MM.1S (cell line): Measurements from ENCODE around the gene TMEM255A.

Experiments
- CTCF ChIP-seq: fragments of 300-600 bp; sonication (generic); IDR thresholded peaks from 2 replicates; pipeline ENCODE4 v1.5.1; 2016; ENCODE audit warnings: antibody characterized with exemption, low read length, mixed read lengths
- EZH2 ChIP-seq: fragments of 300-600 bp; sonication (generic); optimal IDR thresholded peaks from 2 replicates; pipeline ENCODE3; 2017; ENCODE audit warnings: low read depth, mild to moderate bottlenecking, antibody characterized with exemption, low read length, mixed read lengths

- TF ChIP-seq EZH2 (no peak), CTCF (no peak)
Observed at GRCh38 chrX:120316587-120317283, 5.5 kb upstream of the TMEM255A start.
